ENCODE measurements around the gene SUZ12.
A peak's percentile ranks its signal among the peaks of the same experiment; 100 is the strongest.
"Not testable (repeated sequence)": the region's sequence is repeated elsewhere in the genome, so short reads cannot be mapped to it uniquely, and the experiment has no call there.

Gene SUZ12

DNA sequence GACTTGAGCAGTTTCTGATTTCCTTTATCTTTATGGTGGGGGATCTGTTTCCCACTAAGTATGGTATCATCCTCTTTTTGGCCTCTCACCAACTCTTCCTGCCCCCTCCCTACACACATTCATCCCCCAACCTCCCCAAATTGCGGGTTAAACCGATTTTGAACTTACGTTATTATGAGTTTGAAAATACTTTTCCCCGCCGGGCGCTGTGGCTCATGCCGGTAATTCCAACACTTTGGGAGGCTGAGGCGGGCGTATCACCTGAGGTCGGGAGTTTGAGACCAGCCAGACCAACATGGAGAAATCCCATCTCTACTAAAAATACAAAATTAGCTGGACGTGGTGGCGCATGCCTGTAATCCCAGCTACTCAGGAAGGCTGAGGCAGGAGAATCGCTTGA is 19.1 kb upstream of the SUZ12 start:
- not testable (repeated sequence) for H3K36me3 ChIP-seq (ENCODE audit: control insufficient read depth, insufficient read depth, low read length); H3K9me3 ChIP-seq (ENCODE audit: control insufficient read depth, insufficient read depth, low read length); H3K9ac ChIP-seq (ENCODE audit: low read depth, low read length); H3K27me3 ChIP-seq (ENCODE audit: control insufficient read depth, insufficient read depth, low read length); H3K4me1 ChIP-seq (ENCODE audit: control insufficient read depth, insufficient read depth, low read length); H3K4me3 ChIP-seq (ENCODE audit: low read depth, low read length)

DNA sequence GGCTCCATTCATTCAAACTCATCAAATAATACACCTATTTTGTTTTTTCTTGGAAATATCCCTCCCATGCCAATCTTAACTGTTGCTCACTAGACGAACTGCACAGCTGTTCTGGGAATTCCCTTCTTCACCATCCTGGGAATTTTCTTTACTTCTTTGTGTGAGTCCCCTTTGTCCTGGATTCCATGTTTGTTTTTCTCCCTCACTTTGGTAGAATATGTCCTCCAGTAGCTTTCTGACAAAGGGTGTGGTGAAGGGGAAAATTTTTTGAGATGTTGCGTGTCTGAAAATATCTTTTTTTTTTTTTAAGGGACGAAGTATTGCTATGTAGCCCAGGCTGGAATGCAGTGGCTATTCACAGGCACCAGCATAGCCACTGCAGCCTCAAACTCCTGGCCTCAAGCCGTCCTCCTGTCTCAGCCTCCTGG is 18.1 kb upstream of the SUZ12 start:
- H3K9ac ChIP-seq (ENCODE audit: low read depth, low read length) = no peak overlapping the region
- no peaks in the 10 kb centered on the region for H3K27me3 ChIP-seq (ENCODE audit: control insufficient read depth, insufficient read depth, low read length)
- H3K4me3 ChIP-seq (ENCODE audit: low read depth, low read length) = no peak overlapping the region
- peaks cover 2% of the 10 kb centered on the region for H3K4me1 ChIP-seq (ENCODE audit: control insufficient read depth, insufficient read depth, low read length)
- H3K9me3 ChIP-seq (ENCODE audit: control insufficient read depth, insufficient read depth, low read length) = no peaks in the 10 kb centered on the region
- H3K36me3 ChIP-seq (ENCODE audit: control insufficient read depth, insufficient read depth, low read length) = no peaks in the 10 kb centered on the region

DNA sequence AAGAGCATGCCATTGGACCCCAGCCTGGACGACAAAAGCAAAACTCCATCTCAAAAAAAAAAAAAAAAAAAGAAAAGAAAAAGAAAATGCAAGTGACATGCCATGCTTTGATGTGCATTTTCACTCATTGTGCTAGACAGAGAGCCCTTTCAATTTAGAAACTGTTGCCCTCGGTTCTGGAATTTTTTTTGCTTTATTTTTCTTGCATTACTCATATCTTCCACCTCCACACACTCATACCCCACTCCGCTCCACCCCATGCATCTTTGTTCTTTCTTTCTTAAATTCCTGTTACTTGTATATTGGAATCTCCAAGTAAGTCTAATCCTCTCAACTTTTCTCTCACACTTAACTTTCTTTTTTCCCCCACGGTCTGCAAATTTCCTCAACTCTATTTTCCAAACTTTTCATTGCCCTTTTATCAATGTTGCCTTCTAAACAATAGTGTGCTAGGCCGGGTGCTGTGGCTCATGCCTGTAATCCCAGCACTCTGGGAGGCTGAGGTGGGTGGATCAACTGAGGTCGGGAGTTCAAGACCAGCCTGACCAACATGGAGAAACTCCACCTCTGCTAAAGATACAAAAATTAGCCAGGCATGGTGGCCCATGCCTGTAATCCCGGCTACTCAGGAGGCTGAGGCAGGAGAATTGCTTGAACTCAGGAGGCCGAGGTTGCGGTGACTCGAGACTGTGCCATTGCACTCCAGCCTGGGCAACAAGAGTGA is 16.8 kb upstream of the SUZ12 start:
- H3K9ac ChIP-seq (ENCODE audit: low read depth, low read length) = no peak overlapping the region
- H3K27me3 ChIP-seq (ENCODE audit: control insufficient read depth, insufficient read depth, low read length) = no peaks in the 10 kb centered on the region
- H3K9me3 ChIP-seq (ENCODE audit: control insufficient read depth, insufficient read depth, low read length) = no peaks in the 10 kb centered on the region
- peaks cover 2% of the 10 kb centered on the region for H3K4me1 ChIP-seq (ENCODE audit: control insufficient read depth, insufficient read depth, low read length)
- H3K4me3 ChIP-seq (ENCODE audit: low read depth, low read length) = no peak overlapping the region
- H3K36me3 ChIP-seq (ENCODE audit: control insufficient read depth, insufficient read depth, low read length) = no peaks in the 10 kb centered on the region

DNA sequence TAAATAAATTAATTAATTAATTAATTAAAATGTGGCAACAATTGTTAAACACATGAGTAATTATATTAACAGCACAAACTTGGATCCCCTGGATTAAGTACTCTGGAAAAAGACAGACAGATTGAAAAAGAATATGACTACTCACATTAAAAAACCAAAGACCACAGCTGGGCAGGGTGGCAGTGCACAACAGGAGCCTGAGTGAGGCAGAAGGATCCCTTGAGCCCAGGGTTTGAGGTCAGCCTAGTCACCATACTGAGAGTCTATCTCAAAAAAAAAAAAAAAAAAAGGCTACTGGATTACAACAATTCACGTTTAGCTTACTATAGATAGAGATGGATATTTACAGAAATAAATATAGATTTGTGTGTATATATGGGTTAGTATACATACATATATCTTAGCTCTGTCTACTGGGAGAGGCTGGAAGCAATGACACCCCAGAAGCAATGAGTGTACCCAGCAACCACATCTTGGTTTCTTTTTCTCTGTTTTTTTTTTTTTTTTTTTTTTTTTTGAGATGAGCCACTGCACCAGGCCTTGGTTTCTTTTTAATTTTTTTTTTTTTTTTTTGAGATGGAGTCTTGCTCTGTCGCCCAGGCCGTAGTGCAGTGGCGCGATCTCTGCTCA is 10.6 kb upstream of the SUZ12 start:
- Histone ChIP-seq H3K36me3 (ENCODE audit: control insufficient read depth, insufficient read depth, low read length) (no peaks in the 10 kb centered on the region), H3K4me1 (ENCODE audit: control insufficient read depth, insufficient read depth, low read length) (no peaks in the 10 kb centered on the region), H3K9me3 (ENCODE audit: control insufficient read depth, insufficient read depth, low read length) (no peaks in the 10 kb centered on the region), H3K4me3 (ENCODE audit: low read depth, low read length) (no peak overlapping the region), H3K27me3 (ENCODE audit: control insufficient read depth, insufficient read depth, low read length) (no peaks in the 10 kb centered on the region), H3K9ac (ENCODE audit: low read depth, low read length) (no peak overlapping the region)

DNA sequence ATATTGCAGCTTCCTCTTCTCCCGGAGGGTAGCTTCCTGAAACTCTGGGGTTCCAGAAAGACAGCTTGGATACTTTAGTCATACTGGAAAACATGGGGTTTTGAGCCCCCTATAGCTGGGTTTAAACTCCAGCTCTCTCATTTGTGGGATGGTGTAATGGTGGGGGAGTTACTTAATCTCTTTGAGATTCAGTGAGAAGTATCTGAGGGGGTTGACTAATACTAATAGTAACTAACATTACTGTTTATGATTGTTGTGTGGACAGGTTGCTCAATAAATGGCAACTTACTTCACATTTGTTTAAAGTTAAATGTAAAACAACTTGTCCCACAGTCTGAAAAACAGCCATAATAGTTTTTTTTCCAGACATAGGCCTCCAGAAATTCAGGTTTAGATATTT is 5.1 kb upstream of the SUZ12 start:
- H3K4me3 ChIP-seq (ENCODE audit: low read depth, low read length) = no peak overlapping the region
- no peaks in the 10 kb centered on the region for H3K27me3 ChIP-seq (ENCODE audit: control insufficient read depth, insufficient read depth, low read length)
- H3K9me3 ChIP-seq (ENCODE audit: control insufficient read depth, insufficient read depth, low read length) = no peaks in the 10 kb centered on the region
- H3K36me3 ChIP-seq (ENCODE audit: control insufficient read depth, insufficient read depth, low read length) = no peaks in the 10 kb centered on the region
- H3K9ac ChIP-seq (ENCODE audit: low read depth, low read length) = no peak overlapping the region
- peaks cover 2% of the 10 kb centered on the region for H3K4me1 ChIP-seq (ENCODE audit: control insufficient read depth, insufficient read depth, low read length)

DNA sequence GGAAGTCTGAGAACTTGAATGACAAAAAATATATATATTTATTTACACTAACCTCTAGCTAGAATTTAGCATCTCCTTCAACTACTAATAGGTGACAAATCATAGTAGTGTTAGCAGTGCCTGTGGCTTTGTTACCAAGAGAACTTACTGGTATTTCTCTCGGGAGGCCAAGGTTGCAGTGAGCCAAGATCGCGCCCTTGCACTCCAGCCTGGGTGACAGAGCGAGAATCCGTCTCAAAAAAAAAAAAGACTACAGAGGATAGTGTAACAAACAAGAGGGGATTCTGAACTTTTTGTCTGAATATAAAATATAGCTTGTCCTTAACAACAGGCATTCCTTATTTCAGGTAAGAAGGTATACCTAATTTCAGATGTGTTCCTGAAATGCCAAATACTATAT is 1.3 kb upstream of the SUZ12 start:
- H3K4me3 ChIP-seq (ENCODE audit: low read depth, low read length) = no peak overlapping the region
- peaks cover 2% of the 10 kb centered on the region for H3K4me1 ChIP-seq (ENCODE audit: control insufficient read depth, insufficient read depth, low read length)
- H3K36me3 ChIP-seq (ENCODE audit: control insufficient read depth, insufficient read depth, low read length) = no peaks in the 10 kb centered on the region
- H3K9me3 ChIP-seq (ENCODE audit: control insufficient read depth, insufficient read depth, low read length) = no peaks in the 10 kb centered on the region
- H3K9ac ChIP-seq (ENCODE audit: low read depth, low read length) = no peak overlapping the region
- no peaks in the 10 kb centered on the region for H3K27me3 ChIP-seq (ENCODE audit: control insufficient read depth, insufficient read depth, low read length)

DNA sequence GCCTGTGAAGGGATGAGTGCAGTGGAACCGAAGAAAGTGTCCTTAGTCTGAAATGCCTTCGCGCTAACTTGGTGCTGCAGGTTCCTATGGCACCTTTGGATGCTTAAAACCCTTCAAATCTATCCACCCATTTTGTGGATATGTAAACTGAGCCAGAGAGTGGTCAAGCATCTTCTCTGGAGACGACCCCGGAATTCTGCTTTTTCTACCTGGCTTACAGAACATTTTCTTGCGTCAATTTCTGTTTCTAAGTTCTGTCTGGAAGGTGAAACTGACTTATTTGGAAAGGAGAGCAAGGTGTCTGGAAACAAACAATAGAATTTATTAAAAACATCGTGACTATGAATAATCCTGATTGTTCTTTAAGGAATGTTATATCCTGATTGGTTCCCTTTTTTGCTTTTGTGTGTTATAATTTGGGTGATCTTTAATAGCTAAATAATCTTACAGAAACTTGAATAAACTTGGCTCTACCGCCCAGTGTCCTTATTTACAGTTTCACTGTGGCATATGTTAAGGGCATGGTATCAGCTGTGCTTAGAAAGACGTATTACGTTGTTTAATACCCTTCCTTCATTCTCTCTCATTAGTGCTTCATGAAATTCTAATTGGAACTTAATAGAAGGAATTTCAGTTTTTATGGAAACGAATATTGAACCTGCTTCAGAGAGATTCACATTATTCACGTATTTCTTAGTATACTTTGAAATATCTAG is 1.3 kb downstream of the SUZ12 start:
- H3K9me3 ChIP-seq (ENCODE audit: control insufficient read depth, insufficient read depth, low read length) = not testable (repeated sequence)

DNA sequence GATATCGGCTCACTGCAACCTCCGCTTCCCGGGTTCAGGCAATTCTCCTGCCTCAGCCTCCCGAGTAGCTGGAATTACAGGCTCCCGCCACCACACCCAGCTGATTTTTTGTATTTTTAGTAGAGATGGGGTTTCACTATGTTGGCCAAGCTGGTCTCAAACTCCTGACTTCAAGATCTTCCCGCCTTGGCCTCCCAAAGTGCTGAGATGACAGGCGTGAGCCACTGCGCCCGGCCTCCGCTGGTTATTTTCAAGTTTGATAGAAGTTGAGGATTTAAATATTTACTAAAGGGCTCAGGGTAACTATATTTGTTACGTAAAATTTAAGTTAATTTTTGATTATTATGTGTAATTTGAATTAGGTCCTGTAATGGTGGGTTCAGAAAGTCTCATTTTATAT is 5.1 kb downstream of the SUZ12 start:
- H3K27me3 ChIP-seq (ENCODE audit: control insufficient read depth, insufficient read depth, low read length); H3K9me3 ChIP-seq (ENCODE audit: control insufficient read depth, insufficient read depth, low read length); H3K4me1 ChIP-seq (ENCODE audit: control insufficient read depth, insufficient read depth, low read length); H3K4me3 ChIP-seq (ENCODE audit: low read depth, low read length); H3K36me3 ChIP-seq (ENCODE audit: control insufficient read depth, insufficient read depth, low read length); H3K9ac ChIP-seq (ENCODE audit: low read depth, low read length): not testable (repeated sequence)

More for the DNA sequence above, 1.3 kb downstream of the SUZ12 start:
- H3K4me1 ChIP-seq (ENCODE audit: control insufficient read depth, insufficient read depth, low read length); H3K36me3 ChIP-seq (ENCODE audit: control insufficient read depth, insufficient read depth, low read length); H3K27me3 ChIP-seq (ENCODE audit: control insufficient read depth, insufficient read depth, low read length): not testable (repeated sequence)
- H3K4me3 ChIP-seq (ENCODE audit: low read depth, low read length) = peak overlapping the region; percentile 47
- peak overlapping the region; percentile 2 for H3K9ac ChIP-seq (ENCODE audit: low read depth, low read length)

DNA sequence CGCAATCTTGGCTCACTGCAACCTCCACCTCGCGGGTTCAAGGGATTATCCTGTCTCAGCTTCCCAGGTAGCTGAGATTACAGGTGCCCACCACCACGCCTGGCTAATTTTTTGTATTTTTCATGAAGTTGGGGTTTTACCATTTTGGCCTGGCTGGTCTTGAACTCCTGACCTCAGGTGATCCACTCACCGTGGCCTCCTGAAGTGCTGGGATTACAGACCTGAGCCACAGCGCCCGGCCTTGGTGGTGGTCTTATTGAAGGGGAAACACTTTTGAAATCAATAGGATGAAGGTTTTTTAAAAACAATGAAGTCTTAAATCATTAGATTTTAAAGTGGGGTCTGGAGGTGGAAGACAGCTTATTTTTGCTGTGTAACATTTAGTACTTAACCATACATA is 5.6 kb downstream of the SUZ12 start:
- not testable (repeated sequence) for H3K4me3 ChIP-seq (ENCODE audit: low read depth, low read length); H3K9me3 ChIP-seq (ENCODE audit: control insufficient read depth, insufficient read depth, low read length); H3K27me3 ChIP-seq (ENCODE audit: control insufficient read depth, insufficient read depth, low read length); H3K36me3 ChIP-seq (ENCODE audit: control insufficient read depth, insufficient read depth, low read length); H3K4me1 ChIP-seq (ENCODE audit: control insufficient read depth, insufficient read depth, low read length); H3K9ac ChIP-seq (ENCODE audit: low read depth, low read length)

DNA sequence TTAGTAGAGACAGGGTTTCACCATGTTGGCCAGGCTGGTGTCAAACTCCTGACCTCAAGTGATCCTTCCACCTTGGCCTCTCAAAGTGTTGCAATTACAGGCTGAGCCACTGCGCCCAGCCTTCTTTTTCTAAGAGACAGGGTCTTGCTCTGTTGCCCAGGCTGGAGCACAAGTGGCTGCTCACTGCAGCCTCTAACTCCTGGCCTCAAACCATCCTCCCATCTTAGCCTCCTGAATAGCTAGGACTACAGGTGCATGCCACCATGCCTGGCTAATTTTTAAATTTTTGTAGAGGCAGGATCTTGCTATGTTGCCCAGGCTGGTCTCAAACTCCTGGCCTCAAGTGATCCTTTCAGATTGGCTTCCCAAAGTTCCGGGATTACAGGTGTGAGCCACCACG is 15.1 kb downstream of the SUZ12 start:
- H3K9ac ChIP-seq (ENCODE audit: low read depth, low read length); H3K4me1 ChIP-seq (ENCODE audit: control insufficient read depth, insufficient read depth, low read length); H3K9me3 ChIP-seq (ENCODE audit: control insufficient read depth, insufficient read depth, low read length); H3K27me3 ChIP-seq (ENCODE audit: control insufficient read depth, insufficient read depth, low read length); H3K36me3 ChIP-seq (ENCODE audit: control insufficient read depth, insufficient read depth, low read length); H3K4me3 ChIP-seq (ENCODE audit: low read depth, low read length): not testable (repeated sequence)

DNA sequence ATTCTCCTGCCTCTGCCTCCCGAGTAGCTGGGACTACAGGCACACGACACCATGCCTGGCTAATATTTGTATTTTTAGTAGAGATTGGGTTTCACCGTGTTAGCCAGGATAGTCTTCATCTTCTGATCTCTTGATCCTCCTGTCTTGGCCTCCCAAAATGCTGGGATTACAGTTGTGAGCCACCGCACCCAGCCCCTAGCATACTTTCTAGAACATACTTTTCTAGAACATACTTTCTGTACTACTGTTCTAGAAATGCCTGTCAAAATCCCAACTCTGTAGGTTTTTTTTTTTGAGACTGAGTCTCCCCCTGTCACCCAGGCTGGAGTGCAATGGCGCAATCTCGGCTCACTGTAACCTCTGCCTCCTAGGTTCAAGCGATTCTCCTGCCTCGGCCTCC is 27.3 kb downstream of the SUZ12 start:
- not testable (repeated sequence) for H3K4me3 ChIP-seq (ENCODE audit: low read depth, low read length); H3K27me3 ChIP-seq (ENCODE audit: control insufficient read depth, insufficient read depth, low read length); H3K4me1 ChIP-seq (ENCODE audit: control insufficient read depth, insufficient read depth, low read length); H3K9ac ChIP-seq (ENCODE audit: low read depth, low read length); H3K9me3 ChIP-seq (ENCODE audit: control insufficient read depth, insufficient read depth, low read length)
- H3K36me3 ChIP-seq (ENCODE audit: control insufficient read depth, insufficient read depth, low read length) = peaks cover 11% of the 10 kb centered on the region

DNA sequence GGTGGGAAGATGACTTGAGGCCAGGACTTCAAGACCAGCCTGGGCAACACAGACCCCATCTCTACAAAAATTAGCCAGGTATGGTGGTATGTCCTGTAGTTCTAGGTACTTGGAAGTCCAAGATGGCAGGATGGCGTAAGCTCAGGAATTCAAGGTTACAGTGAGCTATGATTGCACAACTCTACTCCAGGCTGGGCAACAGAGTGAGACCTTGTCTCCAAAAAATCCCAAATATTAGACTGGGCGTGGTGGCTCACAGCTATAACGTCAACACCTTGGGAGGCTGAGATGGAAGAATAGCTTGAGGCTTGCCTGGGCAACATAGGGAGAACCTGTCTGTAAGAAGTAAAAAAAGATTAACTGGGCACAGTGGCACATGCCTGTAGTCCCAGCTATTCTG is 30.8 kb downstream of the SUZ12 start:
- Histone ChIP-seq H3K36me3 (ENCODE audit: control insufficient read depth, insufficient read depth, low read length) (peaks cover 14% of the 10 kb centered on the region), H3K27me3 (ENCODE audit: control insufficient read depth, insufficient read depth, low read length) (no peaks in the 10 kb centered on the region), H3K9me3 (ENCODE audit: control insufficient read depth, insufficient read depth, low read length) (no peaks in the 10 kb centered on the region), H3K9ac (ENCODE audit: low read depth, low read length) (no peak overlapping the region), H3K4me1 (ENCODE audit: control insufficient read depth, insufficient read depth, low read length) (no peaks in the 10 kb centered on the region), H3K4me3 (ENCODE audit: low read depth, low read length) (no peak overlapping the region)

All from iPS-15b (cell line).